Neutrophil (primary cell): ENCODE data around the gene CEP41.

Experiments used
- H3K27ac ChIP-seq: fragments of 200-600 bp; sonication (generic); 2 replicates; pipeline ENCODE4 v1.5.1; 2016; ENCODE audit warnings: mild to moderate bottlenecking, moderate library complexity
- H3K27me3 ChIP-seq: fragments of 200-600 bp; sonication (generic); 2 replicates; pipeline ENCODE4 v1.6.0; 2016; ENCODE audit warnings: mild to moderate bottlenecking
- H3K36me3 ChIP-seq: fragments of 200-600 bp; sonication (generic); 2 replicates; pipeline ENCODE4 v1.5.1; 2017
- H3K4me1 ChIP-seq, 2 experiments: fragments of 200-600 bp in 1 of 2; sonication (generic) in 1 of 2; 1 replicate in 1 of 2; 2 replicates in 1 of 2; pipeline versions ENCODE4 v1.5.1 to v1.6.1; 2013 to 2016; ENCODE audit warnings: low read depth in 1 of 2, low read length in 1 of 2, mild to moderate bottlenecking in 1 of 2, moderate library complexity in 1 of 2; ENCODE audit not compliant: control insufficient read depth in 1 of 2, insufficient read depth in 1 of 2
- H3K4me3 ChIP-seq, 2 experiments: fragments of 200-600 bp in 1 of 2; sonication (generic) in 1 of 2; 1 replicate in 1 of 2; 2 replicates in 1 of 2; pipeline ENCODE4 v1.5.1; 2013 to 2016; ENCODE audit warnings: low read depth in 1 of 2, low read length in 1 of 2, mild to moderate bottlenecking in 1 of 2, moderate library complexity in 1 of 2
- H3K9me3 ChIP-seq: fragments of 200-600 bp; sonication (generic); 2 replicates; pipeline ENCODE4 v1.5.1; 2016
- CTCF ChIP-seq: fragments of 200-600 bp; sonication (generic); IDR thresholded peaks from 2 replicates; pipeline ENCODE4 v1.5.1; 2016; ENCODE audit warnings: antibody characterized with exemption

Gene CEP41

GRCh38 chr7:130385600-130386066 is 55.2 kb downstream of the CEP41 start:
- Histone ChIP-seq H3K9me3 (no peaks in the 10 kb centered on the region), H3K27me3 (no peaks in the 10 kb centered on the region), H3K4me3 (no peak overlapping the region), H3K4me1 (peaks cover 0 to 2% of the 10 kb centered on the region in 2 experiments), H3K27ac (no peak overlapping the region), H3K36me3 (no peaks in the 10 kb centered on the region)
- TF ChIP-seq CTCF = no peak

GRCh38 chr7:130384841-130385599 is 55.8 kb downstream of the CEP41 start:
- Histone ChIP-seq H3K4me3 (no peak overlapping the region), H3K9me3 (no peaks in the 10 kb centered on the region), H3K27me3 (no peaks in the 10 kb centered on the region), H3K27ac (no peak overlapping the region), H3K36me3 (no peaks in the 10 kb centered on the region), H3K4me1 (peaks cover 0 to 2% of the 10 kb centered on the region in 2 experiments)
- no peak for TF ChIP-seq CTCF

- H3K4me3 ChIP-seq = no peak overlapping the region
- H3K27me3 ChIP-seq = no peaks in the 10 kb centered on the region
- no peak for TF ChIP-seq CTCF
- peaks cover 0 to 2% of the 10 kb centered on the region in 2 experiments for H3K4me1 ChIP-seq
- no peaks in the 10 kb centered on the region for H3K9me3 ChIP-seq
- H3K36me3 ChIP-seq = no peaks in the 10 kb centered on the region
- H3K27ac ChIP-seq = no peak overlapping the region
Observed at GRCh38 chr7:130384371-130384801, 56.4 kb downstream of the CEP41 start.

- peaks cover 0 to 2% of the 10 kb centered on the region in 2 experiments for H3K4me1 ChIP-seq
- no peaks in the 10 kb centered on the region for H3K9me3 ChIP-seq
- H3K27ac ChIP-seq = no peak overlapping the region
- TF ChIP-seq CTCF = no peak
- no peaks in the 10 kb centered on the region for H3K27me3 ChIP-seq
- no peaks in the 10 kb centered on the region for H3K36me3 ChIP-seq
- H3K4me3 ChIP-seq = no peak overlapping the region
Observed at GRCh38 chr7:130383187-130383980, 57.4 kb downstream of the CEP41 start.

- Histone ChIP-seq H3K27me3 (no peaks in the 10 kb centered on the region), H3K36me3 (no peaks in the 10 kb centered on the region), H3K4me3 (no peak overlapping the region), H3K4me1 (peaks cover 0 to 2% of the 10 kb centered on the region in 2 experiments), H3K27ac (no peak overlapping the region), H3K9me3 (no peaks in the 10 kb centered on the region)
- no peak for TF ChIP-seq CTCF
Observed at GRCh38 chr7:130381468-130382312, 59.1 kb downstream of the CEP41 start.
